Transverse colon (tissue), 4 donors: Measurements from ENCODE around the gene ADCY9.

Source experiments
- CTCF ChIP-seq, 5 experiments: fragments of 200-600 bp in 3 of 5; fragments of 450-650 bp in 2 of 5; sonication (generic) in 3 of 5; IDR thresholded peaks; 1 replicate in 2 of 5; 2 replicates in 3 of 5; pipeline ENCODE4 v1.5.1; 2016 to 2017; ENCODE audit warnings: antibody characterized with exemption in 5 of 5, inconsistent platforms in 3 of 5, mild to moderate bottlenecking in 2 of 5, moderate library complexity in 1 of 5
- EP300 ChIP-seq: sonication (generic); formaldehyde crosslinking; IDR thresholded peaks from one replicate; pipeline ENCODE4 v1.6.1; 2017; ENCODE audit warnings: antibody characterized with exemption, low read depth
- POLR2A ChIP-seq: fragments of 450-650 bp; IDR thresholded peaks from one replicate; pipeline ENCODE4 v1.6.1; 2016; ENCODE audit warnings: antibody characterized with exemption, mild to moderate bottlenecking, moderate library complexity
- POLR2AphosphoS5 ChIP-seq, 3 donors: sonication (generic); formaldehyde crosslinking; IDR thresholded peaks; one replicate each; pipeline ENCODE4 v1.6.1; 2016; ENCODE audit warnings: antibody characterized with exemption in 3 of 3

- no peak for TF ChIP-seq CTCF (IDR thresholded peaks at IDR 0.05)
- TF ChIP-seq POLR2A = no peak
- TF ChIP-seq POLR2AphosphoS5 (IDR thresholded peaks at IDR 0.05) = no peak
- TF ChIP-seq EP300 = no peak
Measured at GRCh38 chr16:4062212-4062802, 53.9 kb downstream of the ADCY9 start.
